MM.1S (cell line): ENCODE measurements around the gene ALX3.

Experiments
- EZH2phosphoT487 ChIP-seq: fragments of 300-600 bp; sonication (generic); IDR thresholded peaks from 2 replicates; pipeline ENCODE4 v1.6.1; 2018; ENCODE audit warnings: antibody characterized with exemption, low read length
- TF ChIP-seq, protein P1 (sequence below): fragments of 300-600 bp; sonication (generic); IDR thresholded peaks from 2 replicates; pipeline ENCODE4 v1.5.1; 2016; ENCODE audit warnings: antibody characterized with exemption, low read length, mixed read lengths

DNA sequence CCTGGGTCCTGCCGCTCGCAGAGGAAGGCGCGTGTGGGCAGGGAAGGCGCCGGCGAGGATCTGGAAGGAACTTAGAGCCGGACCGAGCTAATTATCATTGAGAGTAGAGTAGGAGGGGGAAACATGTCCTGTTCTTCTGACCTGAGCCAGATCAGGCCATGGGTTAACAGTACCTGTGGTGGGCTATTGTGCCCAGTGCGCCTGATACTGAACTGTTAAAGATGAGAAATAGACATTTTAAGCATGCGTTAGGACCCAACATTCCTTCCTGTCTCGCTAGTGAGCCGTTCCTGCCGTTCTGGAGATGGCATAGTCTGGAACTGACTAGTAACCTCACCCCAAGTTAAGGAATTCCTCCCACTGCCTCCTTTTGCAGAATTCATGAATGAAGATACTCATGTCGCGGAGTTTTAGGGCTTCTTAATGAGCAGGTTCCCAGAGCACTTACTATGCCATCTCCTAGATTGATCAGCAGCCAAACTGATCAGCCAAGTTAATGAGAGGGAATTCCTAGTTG lies 35.2 kb downstream of the ALX3 start:
- TF ChIP-seq, protein P1, sequence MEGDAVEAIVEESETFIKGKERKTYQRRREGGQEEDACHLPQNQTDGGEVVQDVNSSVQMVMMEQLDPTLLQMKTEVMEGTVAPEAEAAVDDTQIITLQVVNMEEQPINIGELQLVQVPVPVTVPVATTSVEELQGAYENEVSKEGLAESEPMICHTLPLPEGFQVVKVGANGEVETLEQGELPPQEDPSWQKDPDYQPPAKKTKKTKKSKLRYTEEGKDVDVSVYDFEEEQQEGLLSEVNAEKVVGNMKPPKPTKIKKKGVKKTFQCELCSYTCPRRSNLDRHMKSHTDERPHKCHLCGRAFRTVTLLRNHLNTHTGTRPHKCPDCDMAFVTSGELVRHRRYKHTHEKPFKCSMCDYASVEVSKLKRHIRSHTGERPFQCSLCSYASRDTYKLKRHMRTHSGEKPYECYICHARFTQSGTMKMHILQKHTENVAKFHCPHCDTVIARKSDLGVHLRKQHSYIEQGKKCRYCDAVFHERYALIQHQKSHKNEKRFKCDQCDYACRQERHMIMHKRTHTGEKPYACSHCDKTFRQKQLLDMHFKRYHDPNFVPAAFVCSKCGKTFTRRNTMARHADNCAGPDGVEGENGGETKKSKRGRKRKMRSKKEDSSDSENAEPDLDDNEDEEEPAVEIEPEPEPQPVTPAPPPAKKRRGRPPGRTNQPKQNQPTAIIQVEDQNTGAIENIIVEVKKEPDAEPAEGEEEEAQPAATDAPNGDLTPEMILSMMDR: no peak
- no peak for TF ChIP-seq EZH2phosphoT487
